Colonic mucosa (tissue), 4 donors: Measurements from ENCODE around the gene TENM4. TPM values are rescaled to one million over a fixed set of nuclear protein-coding genes. Genes with fewer than 3 reads are reported as not detected.

ENCODE experiments used
- DNase-seq: peaks from one replicate; pipeline ENCODE4 v3.0.0-alpha.2; 2020
- H3K27ac ChIP-seq: fragments of 200-600 bp; one replicate; pipeline ENCODE4 v1.8.0; 2021
- H3K27me3 ChIP-seq: fragments of 200-600 bp; one replicate; pipeline ENCODE4 v1.8.0; 2021
- H3K36me3 ChIP-seq: fragments of 200-600 bp; one replicate; pipeline ENCODE4 v1.8.0; 2021
- H3K4me1 ChIP-seq: fragments of 200-600 bp; one replicate; pipeline ENCODE4 v1.8.0; 2021; ENCODE audit warnings: mild to moderate bottlenecking
- H3K4me3 ChIP-seq: fragments of 200-600 bp; one replicate; pipeline ENCODE4 v1.8.0; 2021
- H3K9ac ChIP-seq, 2 donors: one replicate each; pipeline ENCODE4 v1.7.0; 2013; ENCODE audit warnings: control low read depth in 2 of 2, low read depth in 2 of 2, low read length in 2 of 2
- H3K9me3 ChIP-seq: fragments of 200-600 bp; one replicate; pipeline ENCODE4 v1.8.0; 2021
- CTCF ChIP-seq: fragments of 200-600 bp; IDR thresholded peaks from one replicate; pipeline ENCODE4 v1.8.0; 2022; ENCODE audit warnings: antibody characterized with exemption, mild to moderate bottlenecking
- intact Hi-C: fragments of 100-400 bp; cut with DNase I; formaldehyde crosslinking; loops from one replicate; pipeline ENCODE4 v1.14.1; 2022
- total RNA-seq, 2 donors: library from RNA; stranded (reverse); fragmentation: NEBNext Ultra II Directional in 1 of 2; extraction: Animal tissue kit (Norgen Biotek cat#: 25700) in 1 of 2; gene quantifications; one replicate each; pipeline ENCODE4 v1.2.1, GENCODE V29; 2021
- donor health status: healthy.
- donor health status: DM: no; HTN: no; CAD: no.
- donor health status: DM: no; HTN: no; CAD: no.

The TENM4 gene
- total RNA-seq, 2 donors from 2014 or later, result 0.48 to 1.2 TPM

- Histone ChIP-seq H3K4me3 (no peak overlapping the region), H3K4me1 (no peaks in the 10 kb centered on the region), H3K27ac (no peak overlapping the region), H3K9me3 (no peaks in the 10 kb centered on the region), H3K27me3 (no peaks in the 10 kb centered on the region), H3K9ac (no peak overlapping the region), H3K36me3 (no peaks in the 10 kb centered on the region)
- DNase-seq, result no peak
- TF ChIP-seq CTCF, result no peak
- intact Hi-C loops, result no loop called here
These were observed 87.1 kb downstream of the TENM4 start for GRCh38 chr11:79353706-79354105.

- TF ChIP-seq CTCF, result no peak
- intact Hi-C loops, result no loop called here
- no peak for DNase-seq
- H3K27ac ChIP-seq, result no peak overlapping the region
- no peaks in the 10 kb centered on the region for H3K9me3 ChIP-seq
- H3K9ac ChIP-seq, result no peak overlapping the region
- no peak overlapping the region for H3K4me3 ChIP-seq
- no peaks in the 10 kb centered on the region for H3K4me1 ChIP-seq
- no peaks in the 10 kb centered on the region for H3K27me3 ChIP-seq
- no peaks in the 10 kb centered on the region for H3K36me3 ChIP-seq
These were observed 88.5 kb downstream of the TENM4 start for GRCh38 chr11:79352349-79352703.

GRCh38 chr11:79348976-79349682, 91.7 kb downstream of the TENM4 start:
- H3K4me3 ChIP-seq, result no peak overlapping the region
- no peaks in the 10 kb centered on the region for H3K4me1 ChIP-seq
- no peak for TF ChIP-seq CTCF
- intact Hi-C loops, result no loop called here
- no peak overlapping the region for H3K9ac ChIP-seq
- H3K36me3 ChIP-seq, result no peaks in the 10 kb centered on the region
- H3K27me3 ChIP-seq, result no peaks in the 10 kb centered on the region
- no peak overlapping the region for H3K27ac ChIP-seq
- DNase-seq, result no peak
- H3K9me3 ChIP-seq, result no peaks in the 10 kb centered on the region

DNA sequence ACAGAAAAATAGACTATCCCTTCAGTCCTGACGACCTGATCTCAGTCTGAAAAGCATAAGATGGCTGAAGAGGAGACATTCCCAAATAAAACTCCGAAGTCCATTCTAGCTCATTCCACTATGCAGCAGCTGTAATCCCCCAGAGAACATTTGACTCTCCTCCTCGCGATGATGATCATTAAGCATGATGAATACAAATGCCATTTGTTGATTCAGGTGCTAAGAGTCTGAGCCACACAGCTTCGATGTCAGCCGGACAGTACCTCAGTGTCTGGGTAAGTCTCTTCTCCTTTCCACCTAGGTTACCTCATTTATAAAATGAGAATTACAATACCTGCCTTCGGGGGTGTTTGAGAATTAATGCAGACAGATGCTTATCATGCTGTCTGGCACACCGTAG, 94.8 kb downstream of the TENM4 start:
- H3K9ac ChIP-seq, result no peak overlapping the region
- intact Hi-C loops, result no loop called here
- no peak for DNase-seq

GRCh38 chr11:79344753-79345294, 96.0 kb downstream of the TENM4 start:
- intact Hi-C loops, result no loop called here
- no peak overlapping the region for H3K27ac ChIP-seq
- no peak overlapping the region for H3K9ac ChIP-seq
- no peaks in the 10 kb centered on the region for H3K9me3 ChIP-seq
- no peak for TF ChIP-seq CTCF
- no peaks in the 10 kb centered on the region for H3K4me1 ChIP-seq
- H3K4me3 ChIP-seq, result no peak overlapping the region
- no peaks in the 10 kb centered on the region for H3K36me3 ChIP-seq
- no peaks in the 10 kb centered on the region for H3K27me3 ChIP-seq
- no peak for DNase-seq

More for the DNA sequence above, 94.8 kb downstream of the TENM4 start:
- Histone ChIP-seq H3K4me1 (no peaks in the 10 kb centered on the region), H3K27me3 (no peaks in the 10 kb centered on the region), H3K9me3 (no peaks in the 10 kb centered on the region), H3K4me3 (no peak overlapping the region), H3K27ac (no peak overlapping the region), H3K36me3 (no peaks in the 10 kb centered on the region)
- TF ChIP-seq CTCF, result no peak
